ENCODE results near the gene GORAB. TPM values are rescaled to one million over a fixed set of nuclear protein-coding genes. Genes with fewer than 3 reads are reported as not detected.

GORAB gene
- total RNA-seq, 3 donors from 2014 or later (not counting 1 experiment from before 2014, with no cell fraction given): 17.4 to 23.6 (median 20.8) TPM

- WGBS (ENCODE audit: insufficient coverage): 89% methylated on average over 3 of the region's 4 CpGs
- H3K4me3 ChIP-seq (ENCODE audit: low read length): no peak overlapping the region
Observed at GRCh38 chr1:170518185-170518834, 13.7 kb upstream of the GORAB start.

GRCh38 chr1:170518965-170519364 lies 13.0 kb upstream of the GORAB start:
- Mint-ChIP-seq H3K4me3 (no peak overlapping the region), H3K27me3 (ENCODE audit: low read depth in 2 of 2) (peaks cover 20 to 44% of the 10 kb centered on the region in 2 donors), H3K36me3 (no peaks in the 10 kb centered on the region), H3K27ac (no peak overlapping the region), H3K4me1 (no peaks in the 10 kb centered on the region), H3K9me3 (no peaks in the 10 kb centered on the region)
- WGBS (ENCODE audit: insufficient coverage): 88% methylated on average over 2 of the region's 3 CpGs
- intact Hi-C loops (cut with micrococcal nuclease): no loop called here
- Histone ChIP-seq H3K27ac (ENCODE audit: low read length) (no peak overlapping the region), H3K9me3 (ENCODE audit: control insufficient read depth, insufficient read depth, low read length) (no peaks in the 10 kb centered on the region), H3K4me1 (ENCODE audit: control insufficient read depth, insufficient read depth, low read length) (no peaks in the 10 kb centered on the region), H3K4me3 (ENCODE audit: low read length) (no peak overlapping the region), H3K36me3 (ENCODE audit: control insufficient read depth, insufficient read depth, low read length) (no peaks in the 10 kb centered on the region), H3K27me3 (ENCODE audit: control insufficient read depth, insufficient read depth, low read length) (peaks cover 16% of the 10 kb centered on the region)
- TF ChIP-seq CTCF (IDR thresholded peaks at IDR 0.05): no peak
- ATAC-seq: no peak
- DNase-seq: no peak

More at GRCh38 chr1:170518185-170518834, 13.7 kb upstream of the GORAB start:
- intact Hi-C loops (cut with micrococcal nuclease): no loop called here
- Mint-ChIP-seq H3K36me3 (no peaks in the 10 kb centered on the region), H3K27me3 (ENCODE audit: low read depth in 2 of 2) (peaks cover 15 to 38% of the 10 kb centered on the region in 2 donors), H3K27ac (no peak overlapping the region), H3K9me3 (no peaks in the 10 kb centered on the region), H3K4me3 (no peak overlapping the region), H3K4me1 (no peaks in the 10 kb centered on the region)
- Histone ChIP-seq H3K27me3 (ENCODE audit: control insufficient read depth, insufficient read depth, low read length) (peaks cover 15% of the 10 kb centered on the region), H3K27ac (ENCODE audit: low read length) (no peak overlapping the region), H3K9me3 (ENCODE audit: control insufficient read depth, insufficient read depth, low read length) (no peaks in the 10 kb centered on the region), H3K36me3 (ENCODE audit: control insufficient read depth, insufficient read depth, low read length) (no peaks in the 10 kb centered on the region), H3K4me1 (ENCODE audit: control insufficient read depth, insufficient read depth, low read length) (no peaks in the 10 kb centered on the region)
- DNase-seq (no peak), ATAC-seq (no peak)
- no peak for TF ChIP-seq CTCF (IDR thresholded peaks at IDR 0.05)

GRCh38 chr1:170520601-170521000 lies 11.4 kb upstream of the GORAB start:
- DNase-seq (no peak), ATAC-seq (no peak)
- Histone ChIP-seq H3K4me3 (ENCODE audit: low read length) (no peak overlapping the region), H3K27me3 (ENCODE audit: control insufficient read depth, insufficient read depth, low read length) (peaks cover 16% of the 10 kb centered on the region), H3K9me3 (ENCODE audit: control insufficient read depth, insufficient read depth, low read length) (no peaks in the 10 kb centered on the region), H3K4me1 (ENCODE audit: control insufficient read depth, insufficient read depth, low read length) (no peaks in the 10 kb centered on the region), H3K36me3 (ENCODE audit: control insufficient read depth, insufficient read depth, low read length) (no peaks in the 10 kb centered on the region), H3K27ac (ENCODE audit: low read length) (no peak overlapping the region)
- H3K9me3 Mint-ChIP-seq: no peaks in the 10 kb centered on the region
- H3K27me3 Mint-ChIP-seq (ENCODE audit: low read depth in 2 of 2): peaks cover 30 to 59% of the 10 kb centered on the region in 2 donors
- no peaks in the 10 kb centered on the region for H3K36me3 Mint-ChIP-seq
- no peak overlapping the region for H3K27ac Mint-ChIP-seq
- TF ChIP-seq CTCF (IDR thresholded peaks at IDR 0.05): no peak
- intact Hi-C loops (cut with micrococcal nuclease): no loop called here
- H3K4me1 Mint-ChIP-seq: no peaks in the 10 kb centered on the region
- no peak overlapping the region for H3K4me3 Mint-ChIP-seq

GRCh38 chr1:170521818-170522217 lies 10.1 kb upstream of the GORAB start:
- no peaks in the 10 kb centered on the region for H3K36me3 Mint-ChIP-seq
- H3K27me3 Mint-ChIP-seq (ENCODE audit: low read depth in 2 of 2): peaks cover 37 to 66% of the 10 kb centered on the region in 2 donors
- DNase-seq: no peak
- Histone ChIP-seq H3K9me3 (ENCODE audit: control insufficient read depth, insufficient read depth, low read length) (no peaks in the 10 kb centered on the region), H3K4me1 (ENCODE audit: control insufficient read depth, insufficient read depth, low read length) (no peaks in the 10 kb centered on the region), H3K4me3 (ENCODE audit: low read length) (no peak overlapping the region), H3K27ac (ENCODE audit: low read length) (no peak overlapping the region), H3K27me3 (ENCODE audit: control insufficient read depth, insufficient read depth, low read length) (peaks cover 16% of the 10 kb centered on the region), H3K36me3 (ENCODE audit: control insufficient read depth, insufficient read depth, low read length) (no peaks in the 10 kb centered on the region)
- no peak for ATAC-seq
- H3K4me3 Mint-ChIP-seq: no peak overlapping the region
- H3K9me3 Mint-ChIP-seq: no peaks in the 10 kb centered on the region
- intact Hi-C loops (cut with micrococcal nuclease): no loop called here
- H3K4me1 Mint-ChIP-seq: no peaks in the 10 kb centered on the region
- no peak overlapping the region for H3K27ac Mint-ChIP-seq
- no peak for TF ChIP-seq CTCF (IDR thresholded peaks at IDR 0.05)

Measured in natural killer cell (primary cell).